H1 (cell line): ENCODE data around the gene NEGR1. TPM values are rescaled to one million over a fixed set of nuclear protein-coding genes. Genes with fewer than 3 reads are reported as not detected.

Source experiments
- CTCF ChIA-PET: fragments of 300-600 bp; sonication (Branson Sonifier 250); formaldehyde crosslinking; loops from one replicate; lab custom pipeline; 2021; ENCODE audit not compliant: partially characterized antibody; lab: Charles Lee
- POLR2A ChIA-PET: fragments of 300-600 bp; sonication (Branson Sonifier 250); formaldehyde crosslinking; loops from one replicate; lab custom pipeline; 2021; ENCODE audit warnings: inconsistent platforms; ENCODE audit not compliant: partially characterized antibody; lab: Charles Lee
- DNase-seq, 2 experiments: peaks; one replicate each; pipeline versions ENCODE4 v3.0.0 to v3.0.0-alpha.2; 2010 to 2022; ENCODE audit warnings: low spot score in 2 of 2, low read depth in 1 of 2, mixed read lengths in 1 of 2
- FAIRE-seq: peaks from 2 replicates; lab custom pipeline; 2011; peaks lifted over from hg19 to GRCh38; lab: Jason Lieb, UNC
- H2AFZ ChIP-seq: 2 replicates; pipeline ENCODE4 v1.8.1; 2012; ENCODE audit warnings: low read length, inconsistent platforms
- H2AK5ac ChIP-seq: 2 replicates; pipeline ENCODE4 v1.6.1; 2013; ENCODE audit warnings: low read depth, low read length
- H2BK120ac ChIP-seq: replicated peaks from 2 replicates; pipeline ENCODE3; 2013; ENCODE audit warnings: low read depth, low read length, inconsistent platforms
- H2BK12ac ChIP-seq: 2 replicates; pipeline ENCODE4 v1.6.1; 2013; ENCODE audit warnings: low read depth, low read length
- H2BK15ac ChIP-seq: 2 replicates; pipeline ENCODE4 v1.6.1; 2013; ENCODE audit warnings: low read length
- H2BK20ac ChIP-seq: 2 replicates; pipeline ENCODE4 v1.6.1; 2013; ENCODE audit warnings: low read length
- H2BK5ac ChIP-seq: 2 replicates; pipeline ENCODE4 v1.6.1; 2013; ENCODE audit warnings: low read depth, low read length
- H3K14ac ChIP-seq: 2 replicates; pipeline ENCODE4 v1.6.1; 2013; ENCODE audit warnings: inconsistent platforms; ENCODE audit not compliant: insufficient read length
- H3K18ac ChIP-seq: 2 replicates; pipeline ENCODE4 v1.6.1; 2013; ENCODE audit warnings: low read length; ENCODE audit errors: extremely low read depth
- H3K23ac ChIP-seq: 2 replicates; pipeline ENCODE4 v1.6.1; 2013; ENCODE audit warnings: inconsistent platforms; ENCODE audit not compliant: insufficient read length
- H3K23me2 ChIP-seq: 2 replicates; pipeline ENCODE4 v1.6.1; 2013; ENCODE audit warnings: low read depth, low read length
- H3K27ac ChIP-seq: 2 replicates; pipeline ENCODE4 v1.6.1; 2011; ENCODE audit warnings: low read depth, low read length, inconsistent platforms
- H3K27me3 ChIP-seq, 4 experiments: replicated peaks in 1 of 4; 1 replicate in 1 of 4; 2 replicates in 3 of 4; pipeline versions ENCODE4 v1.6.1 to v1.8.1; 2011 to 2013; ENCODE audit warnings: low read length in 3 of 4, mild to moderate bottlenecking in 3 of 4, inconsistent platforms in 2 of 4, mixed read lengths in 2 of 4, moderate library complexity in 1 of 4; ENCODE audit not compliant: control insufficient read depth in 3 of 4, insufficient read depth in 3 of 4; ENCODE audit errors: extremely low read depth in 1 of 4
- H3K36me3 ChIP-seq, 4 experiments: 2 replicates each; pipeline versions ENCODE4 v1.6.1 to v1.8.1; 2011 to 2013; ENCODE audit warnings: mild to moderate bottlenecking in 4 of 4, low read length in 3 of 4, moderate library complexity in 2 of 4, control low read depth in 1 of 4, inconsistent platforms in 1 of 4; ENCODE audit not compliant: insufficient read depth in 4 of 4, control insufficient read depth in 2 of 4
- H3K4ac ChIP-seq: replicated peaks from 2 replicates; pipeline ENCODE3; 2013; ENCODE audit warnings: low read length, low read depth, mixed read lengths, inconsistent platforms; ENCODE audit not compliant: insufficient read length
- H3K4me1 ChIP-seq, 4 experiments: replicated peaks in 1 of 4; 1 replicate in 1 of 4; 2 replicates in 3 of 4; pipeline versions ENCODE4 v1.6.1 to v1.8.1; 2011 to 2013; ENCODE audit warnings: low read length in 3 of 4, inconsistent platforms in 2 of 4, mixed read lengths in 1 of 4; ENCODE audit not compliant: insufficient read depth in 4 of 4, control insufficient read depth in 3 of 4
- H3K4me2 ChIP-seq, 2 experiments: 2 replicates each; pipeline versions ENCODE4 v1.6.1 to v1.8.1; 2011 to 2013; ENCODE audit warnings: low read depth in 2 of 2, low read length in 2 of 2, control low read depth in 1 of 2, inconsistent platforms in 1 of 2, mild to moderate bottlenecking in 1 of 2; ENCODE audit not compliant: insufficient read depth in 1 of 2
- H3K4me3 ChIP-seq, 4 experiments: fragments of 200-600, 300-600 bp in 1 of 4; sonication (generic), shearing (Covaris generic), sonication (Bioruptor Twin) in 1 of 4; 2 replicates each; pipeline versions ENCODE4 v1.5.1 to v1.8.1; 2011 to 2016; ENCODE audit warnings: low read length in 4 of 4, low read depth in 3 of 4, control low read depth in 2 of 4, inconsistent platforms in 2 of 4, mild to moderate bottlenecking in 2 of 4, mixed read lengths in 1 of 4, moderate library complexity in 1 of 4; ENCODE audit not compliant: insufficient read depth in 2 of 4; ENCODE audit errors: extremely low read depth in 1 of 4
- H3K56ac ChIP-seq: replicated peaks from 2 replicates; pipeline ENCODE3; 2013; ENCODE audit warnings: low read depth, mild to moderate bottlenecking, mixed read lengths, low read length, inconsistent platforms; ENCODE audit not compliant: insufficient read length
- H3K79me1 ChIP-seq: 2 replicates; pipeline ENCODE4 v1.6.1; 2013; ENCODE audit warnings: low read depth, low read length, control low read depth
- H3K79me2 ChIP-seq, 2 experiments: 2 replicates each; pipeline versions ENCODE4 v1.6.1 to v1.8.1; 2012 to 2013; ENCODE audit warnings: low read length in 2 of 2, mild to moderate bottlenecking in 2 of 2, inconsistent platforms in 1 of 2; ENCODE audit not compliant: insufficient read depth in 2 of 2, control insufficient read depth in 1 of 2
- H3K9ac ChIP-seq, 4 experiments: replicated peaks in 1 of 4; 1 replicate in 1 of 4; 2 replicates in 3 of 4; pipeline versions ENCODE4 v1.6.1 to v1.8.1; 2011 to 2013; ENCODE audit warnings: low read depth in 3 of 4, low read length in 3 of 4, control low read depth in 2 of 4, mild to moderate bottlenecking in 2 of 4, moderate library complexity in 2 of 4, inconsistent platforms in 1 of 4; ENCODE audit errors: extremely low read depth in 1 of 4
- H3K9me3 ChIP-seq, 2 experiments: 2 replicates each; pipeline versions ENCODE4 v1.6.1 to v1.8.1; 2012 to 2013; ENCODE audit warnings: mild to moderate bottlenecking in 2 of 2, moderate library complexity in 2 of 2, control low read depth in 1 of 2, inconsistent platforms in 1 of 2, low read depth in 1 of 2, low read length in 1 of 2, mixed read lengths in 1 of 2; ENCODE audit not compliant: insufficient read depth in 2 of 2
- H4K20me1 ChIP-seq, 2 experiments: replicated peaks in 1 of 2; 2 replicates each; pipeline versions ENCODE3 to v1.8.1; 2011 to 2013; ENCODE audit warnings: inconsistent platforms in 2 of 2, low read length in 2 of 2, mild to moderate bottlenecking in 1 of 2; ENCODE audit not compliant: insufficient read depth in 2 of 2, control insufficient read depth in 1 of 2
- H4K5ac ChIP-seq: 2 replicates; pipeline ENCODE4 v1.6.1; 2013; ENCODE audit warnings: low read length, low read depth, mixed read lengths, inconsistent platforms; ENCODE audit not compliant: insufficient read length
- H4K8ac ChIP-seq: 2 replicates; pipeline ENCODE4 v1.8.0; 2013; ENCODE audit warnings: mild to moderate bottlenecking, moderate library complexity, low read length, inconsistent platforms; ENCODE audit not compliant: insufficient read depth; ENCODE audit errors: extremely low read depth
- H4K91ac ChIP-seq: replicated peaks from 2 replicates; pipeline ENCODE3; 2013; ENCODE audit warnings: low read length, mixed read lengths, inconsistent platforms; ENCODE audit not compliant: insufficient read length
- BCL11A ChIP-seq, 2 experiments: IDR thresholded peaks; one replicate each; pipeline ENCODE4 v1.6.1; 2011; ENCODE audit warnings: low read depth in 2 of 2, low read length in 2 of 2, mild to moderate bottlenecking in 2 of 2
- CREB1 ChIP-seq: IDR thresholded peaks from 2 replicates; pipeline ENCODE4 v1.6.1; 2012; ENCODE audit warnings: inconsistent platforms
- E2F6 ChIP-seq: IDR thresholded peaks from 2 replicates; pipeline ENCODE4 v1.6.1; 2012; ENCODE audit warnings: inconsistent platforms
- MAFK ChIP-seq: IDR thresholded peaks from 2 replicates; pipeline ENCODE4 v1.6.1; 2012; ENCODE audit warnings: low read depth, mild to moderate bottlenecking, improper control_type of control experiment, low read length
- NRF1 ChIP-seq: IDR thresholded peaks from 2 replicates; pipeline ENCODE4 v1.6.1; 2011; ENCODE audit warnings: mild to moderate bottlenecking, low read depth, low read length, improper control_type of control experiment
- PHF8 ChIP-seq: fragments of 200-600 bp; sonication (generic); conservative IDR thresholded peaks from 2 replicates; pipeline ENCODE4 v1.7.1; 2012; ENCODE audit warnings: low read depth, mild to moderate bottlenecking, inconsistent platforms, low read length, moderate library complexity
- SP2 ChIP-seq: IDR thresholded peaks from 2 replicates; pipeline ENCODE4 v1.6.1; 2012; ENCODE audit warnings: mild to moderate bottlenecking, low read length, inconsistent platforms
- SP4 ChIP-seq: IDR thresholded peaks from 2 replicates; pipeline ENCODE4 v1.6.1; 2012; ENCODE audit warnings: low read length, inconsistent platforms
- TBP ChIP-seq: IDR thresholded peaks from 2 replicates; pipeline ENCODE4 v1.6.1; 2011; ENCODE audit warnings: low read depth, low read length, improper control_type of control experiment
- WGBS, 2 experiments: shearing (Covaris generic) in 1 of 2; methylation state at CpG; one replicate each; pipeline versions ENCODE4 v1.1.6 to v1.1.7; 2013 to 2015; ENCODE audit warnings: low lambda C conversion rate in 2 of 2, mixed read lengths in 2 of 2, inconsistent platforms in 1 of 2, low coverage in 1 of 2, missing lambda C conversion rate in 1 of 2; ENCODE audit not compliant: insufficient replicate concordance in 2 of 2, insufficient coverage in 1 of 2, insufficient read length in 1 of 2; ENCODE audit errors: extremely low coverage in 1 of 2, missing lambda C conversion rate in 1 of 2; 5-methylcytosine and 5-hydroxymethylcytosine counted together
- polyA plus RNA-seq, 7 experiments: library from polyadenylated mRNA; depleted of rRNA in 3 of 7; stranded (reverse) in 5 of 7; unstranded in 2 of 7; fragments of >200 nt in 5 of 7; fragments of 200-250 nt in 2 of 7; gene quantifications; 1 replicate in 5 of 7; 2 replicates in 1 of 7; 4 replicates in 1 of 7; pipeline versions ENCODE4 v1.2.1 to v1.2.3, GENCODE V29; 2011 to 2013; ENCODE audit warnings: missing spikeins in 2 of 7, mixed read lengths in 2 of 7
- total RNA-seq: library from RNA; stranded (reverse); fragmentation: NEBNext Ultra II Directional; extraction: Animal tissue kit (Norgen Biotek cat#: 25700); gene quantifications from 2 replicates; pipeline ENCODE4 v1.2.1, GENCODE V29; 2021

NEGR1 gene
- total and polyA plus RNA-seq, 2 of the 8 experiments (the other 6 are each of a cell fraction or from before 2014, with no cell fraction given): 0.71 to 1.3 TPM

GRCh38 chr1:71783071-71783470 is 499.3 kb downstream of the NEGR1 start:
- no peaks in the 10 kb centered on the region for H3K9me3 ChIP-seq
- TF ChIP-seq MAFK: no peak
- TF ChIP-seq E2F6: no peak
- no peak for TF ChIP-seq TBP
- TF ChIP-seq CREB1: no peak
- TF ChIP-seq SP2: no peak
- TF ChIP-seq SP4: no peak
- no peak for TF ChIP-seq PHF8
- no peak for TF ChIP-seq BCL11A (IDR thresholded peaks at IDR 0.05; ENCODE audit: low read depth in 2 of 2, low read length in 2 of 2)
- no peak for TF ChIP-seq NRF1
- no peak overlapping the region for H2BK12ac ChIP-seq
- no peak overlapping the region for H2BK20ac ChIP-seq
- no peak overlapping the region for H2BK5ac ChIP-seq
- H2BK120ac ChIP-seq: no peak overlapping the region
- DNase-seq (no peak), FAIRE-seq (no peak)
- no peak overlapping the region for H2AFZ ChIP-seq
- H3K18ac ChIP-seq: no peak overlapping the region
- ChIA-PET CTCF (no interaction called here), POLR2A (no interaction called here)
- no peak overlapping the region for H4K5ac ChIP-seq
- H4K91ac ChIP-seq: no peak overlapping the region
- no peak overlapping the region for H3K9ac ChIP-seq
- no peaks in the 10 kb centered on the region for H3K27me3 ChIP-seq
- H3K4me2 ChIP-seq: no peak overlapping the region
- 89% methylated on average over 2 of the region's 2 CpGs; no CpG with 5 or more reads in 1 of the 2 experiments for WGBS, 2 experiments
- H3K23me2 ChIP-seq: no peaks in the 10 kb centered on the region
- H3K4me3 ChIP-seq: no peak overlapping the region
- H3K79me2 ChIP-seq: no peaks in the 10 kb centered on the region
- H3K27ac ChIP-seq: no peak overlapping the region
- H2BK15ac ChIP-seq: no peak overlapping the region
- peaks cover 0 to 3% (median 0%) of the 10 kb centered on the region in 4 experiments; a peak in 3 of 7 replicates for H3K4me1 ChIP-seq
- H3K36me3 ChIP-seq: no peaks in the 10 kb centered on the region
- H2AK5ac ChIP-seq: no peak overlapping the region
- H4K8ac ChIP-seq: no peak overlapping the region
- H3K23ac ChIP-seq: no peak overlapping the region
- no peaks in the 10 kb centered on the region for H3K79me1 ChIP-seq
- no peak overlapping the region for H3K56ac ChIP-seq
- H4K20me1 ChIP-seq: no peaks in the 10 kb centered on the region
- no peak overlapping the region for H3K14ac ChIP-seq
- no peak overlapping the region for H3K4ac ChIP-seq
